A673 (cell line): Measurements from ENCODE around the gene SH3BP5L. TPM values are rescaled to one million over a fixed set of nuclear protein-coding genes. Genes with fewer than 3 reads are reported as not detected.
A peak's percentile ranks its signal among the peaks of the same experiment; 100 is the strongest.
"Not testable (repeated sequence)": the region's sequence is repeated elsewhere in the genome, so short reads cannot be mapped to it uniquely, and the experiment has no call there.

Source experiments
- BruUV-seq: library from RNA; stranded (reverse); fragments of 400-500 nt; replicated peaks from 2 replicates; lab custom pipeline; 2021; lab: Mats Ljungman, UMichigan
- CTCF ChIA-PET: fragments of 300-600 bp; sonication (Branson Sonifier 250); formaldehyde crosslinking; loops from one replicate; lab custom pipeline; 2022; ENCODE audit warnings: antibody characterized with exemption; lab: Charles Lee
- POLR2A ChIA-PET: fragments of 300-600 bp; sonication (Branson Sonifier 250); formaldehyde crosslinking; loops from one replicate; lab custom pipeline; 2022; ENCODE audit warnings: antibody characterized with exemption; ENCODE audit not compliant: low non-redundant PET; lab: Charles Lee
- DNase-seq: peaks from one replicate; pipeline ENCODE4 v3.0.0-alpha.2; 2015; ENCODE audit warnings: low spot score
- H3K27ac ChIP-seq: fragments of 200-600 bp; sonication (generic); 2 replicates; pipeline ENCODE4 v1.5.1; 2016; ENCODE audit warnings: mixed run types, low read depth, mild to moderate bottlenecking, mixed read lengths, antibody characterized with exemption, low read length; ENCODE audit not compliant: poor library complexity, severe bottlenecking
- H3K27me3 ChIP-seq: fragments of 200-600 bp; sonication (generic); replicated peaks from 2 replicates; pipeline ENCODE4 v1.6.1; 2017; ENCODE audit warnings: mixed run types, low read depth, mild to moderate bottlenecking, mixed read lengths, antibody characterized with exemption, low read length; ENCODE audit not compliant: insufficient read depth, poor library complexity
- H3K36me3 ChIP-seq: fragments of 200-600 bp; sonication (generic); 2 replicates; pipeline ENCODE4 v1.6.1; 2016; ENCODE audit warnings: mixed run types, mild to moderate bottlenecking, mixed read lengths, antibody characterized with exemption, low read length; ENCODE audit not compliant: insufficient read depth, poor library complexity, severe bottlenecking
- H3K4me1 ChIP-seq: fragments of 200-600 bp; sonication (generic); 2 replicates; pipeline ENCODE4 v1.6.1; 2017; ENCODE audit warnings: mixed run types, mild to moderate bottlenecking, mixed read lengths, antibody characterized with exemption, low read length; ENCODE audit not compliant: insufficient read depth, poor library complexity, severe bottlenecking
- H3K4me3 ChIP-seq: fragments of 200-600 bp; sonication (generic); 2 replicates; pipeline ENCODE4 v1.5.1; 2016; ENCODE audit warnings: low read depth, mixed run types, mild to moderate bottlenecking, mixed read lengths, low read length; ENCODE audit not compliant: poor library complexity, severe bottlenecking
- H3K9me3 ChIP-seq: fragments of 200-600 bp; sonication (generic); 2 replicates; pipeline ENCODE4 v1.6.1; 2016; ENCODE audit warnings: mixed run types, low read depth, mild to moderate bottlenecking, mixed read lengths, antibody characterized with exemption, low read length; ENCODE audit not compliant: poor library complexity, severe bottlenecking
- CTCF ChIP-seq: fragments of 300-800, 200-600 bp; sonication (generic); conservative IDR thresholded peaks from 2 replicates; pipeline ENCODE4 v1.5.1; 2017; ENCODE audit warnings: low read depth, mild to moderate bottlenecking, antibody characterized with exemption, low read length, moderate library complexity, mixed read lengths
- EZH2 ChIP-seq: fragments of 200-600 bp; sonication (generic); IDR thresholded peaks from 2 replicates; pipeline ENCODE4 v1.6.1; 2017; ENCODE audit warnings: borderline replicate concordance, low read depth, mild to moderate bottlenecking, mixed read lengths, antibody characterized with exemption, low read length; ENCODE audit not compliant: poor library complexity, severe bottlenecking
- intact Hi-C: fragments of 100-400 bp; cut with micrococcal nuclease; formaldehyde crosslinking; loops from one replicate; pipeline ENCODE4 v1.10.0; 2022; ENCODE audit not compliant: unreplicated experiment
- total RNA-seq: library from RNA; stranded (reverse); gene quantifications from 2 replicates; pipeline ENCODE4 v1.2.3, GENCODE V29; 2021

The SH3BP5L gene
- total RNA-seq, 1 experiment from 2014 or later, result 28.6 TPM

GRCh38 chr1:248837045-248837780, 11.5 kb upstream of the SH3BP5L start:
- no peaks in the 10 kb centered on the region for H3K36me3 ChIP-seq
- H3K4me3 ChIP-seq, result peak overlapping the region; percentile 94
- CTCF ChIA-PET, result interaction anchor here (0.5 to 1.2 kb wide), 2 partner anchors 11 to 70 kb away, joined by 5 to 8 read pairs; partner anchors contain the start of gene SH3BP5L
- peak overlapping the region; percentile 94 for H3K27ac ChIP-seq
- TF ChIP-seq CTCF, result no peak
- TF ChIP-seq EZH2, result no peak
- H3K27me3 ChIP-seq, result peaks cover 4% of the 10 kb centered on the region
- H3K9me3 ChIP-seq, result no peaks in the 10 kb centered on the region
- POLR2A ChIA-PET, result interaction anchor here (1.0 kb wide), 1 partner anchor 11 kb away, joined by 3 read pairs; the partner anchor contains the start of gene SH3BP5L
- intact Hi-C loops, result no loop called here
- peaks cover 4% of the 10 kb centered on the region for H3K4me1 ChIP-seq
- DNase-seq, result no peak
- BruUV-seq, result TSS peak; percentile 79

GRCh38 chr1:248834343-248834940, 8.7 kb upstream of the SH3BP5L start:
- BruUV-seq, result no TSS peak
- CTCF ChIA-PET, result no interaction called here
- H3K4me3 ChIP-seq, result no peak overlapping the region
- intact Hi-C loops, result no loop called here
- POLR2A ChIA-PET, result no interaction called here
- no peaks in the 10 kb centered on the region for H3K9me3 ChIP-seq
- no peak for DNase-seq
- no peaks in the 10 kb centered on the region for H3K36me3 ChIP-seq
- no peak for TF ChIP-seq CTCF
- TF ChIP-seq EZH2, result no peak
- peaks cover 5% of the 10 kb centered on the region for H3K27me3 ChIP-seq
- H3K4me1 ChIP-seq, result peaks cover 4% of the 10 kb centered on the region
- no peak overlapping the region for H3K27ac ChIP-seq

- Histone ChIP-seq H3K9me3 (no peaks in the 10 kb centered on the region), H3K36me3 (no peaks in the 10 kb centered on the region), H3K27ac (no peak overlapping the region), H3K4me1 (peaks cover 1% of the 10 kb centered on the region), H3K27me3 (peaks cover 5% of the 10 kb centered on the region), H3K4me3 (no peak overlapping the region)
- intact Hi-C loops, result no loop called here
- ChIA-PET POLR2A (no interaction called here), CTCF (no interaction called here)
- BruUV-seq, result no TSS peak
- no peak for DNase-seq
- TF ChIP-seq CTCF, result no peak
- TF ChIP-seq EZH2, result no peak
These were observed 6.1 kb upstream of the SH3BP5L start for GRCh38 chr1:248831842-248832241.

- H3K36me3 ChIP-seq, H3K4me1 ChIP-seq, DNase-seq, H3K9me3 ChIP-seq, H3K4me3 ChIP-seq, intact Hi-C loops, H3K27me3 ChIP-seq, BruUV-seq, H3K27ac ChIP-seq, POLR2A ChIA-PET: not testable (repeated sequence)
- CTCF ChIA-PET, result interaction anchor here (0.5 kb wide), 1 partner anchor 213 kb away, joined by 3 read pairs; no protein-coding TSS in a partner anchor
These were observed 5.0 kb upstream of the SH3BP5L start for GRCh38 chr1:248830718-248831017.
